Measurements from ENCODE around the gene MPC1L.

DNA sequence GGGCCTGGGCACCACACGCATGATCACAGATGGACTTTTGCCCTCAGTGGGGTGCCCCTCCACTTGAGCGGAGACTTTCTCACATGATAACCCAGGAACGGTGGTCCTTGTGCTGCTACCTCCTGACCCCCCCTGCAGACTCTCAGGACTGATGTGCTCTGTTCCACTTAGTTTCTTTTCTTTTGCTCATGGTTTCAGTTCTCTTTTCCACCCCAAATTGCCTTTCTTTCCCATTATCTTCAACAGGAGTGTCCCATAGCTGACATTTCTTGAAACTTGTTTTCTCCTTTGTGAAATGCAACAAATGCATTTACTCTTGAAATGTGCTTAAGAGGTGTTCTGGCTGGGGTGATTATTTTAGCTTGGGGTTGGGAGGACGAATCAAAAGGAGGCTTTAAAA is 9.0 kb downstream of the MPC1L start:
- TF ChIP-seq, protein P1, sequence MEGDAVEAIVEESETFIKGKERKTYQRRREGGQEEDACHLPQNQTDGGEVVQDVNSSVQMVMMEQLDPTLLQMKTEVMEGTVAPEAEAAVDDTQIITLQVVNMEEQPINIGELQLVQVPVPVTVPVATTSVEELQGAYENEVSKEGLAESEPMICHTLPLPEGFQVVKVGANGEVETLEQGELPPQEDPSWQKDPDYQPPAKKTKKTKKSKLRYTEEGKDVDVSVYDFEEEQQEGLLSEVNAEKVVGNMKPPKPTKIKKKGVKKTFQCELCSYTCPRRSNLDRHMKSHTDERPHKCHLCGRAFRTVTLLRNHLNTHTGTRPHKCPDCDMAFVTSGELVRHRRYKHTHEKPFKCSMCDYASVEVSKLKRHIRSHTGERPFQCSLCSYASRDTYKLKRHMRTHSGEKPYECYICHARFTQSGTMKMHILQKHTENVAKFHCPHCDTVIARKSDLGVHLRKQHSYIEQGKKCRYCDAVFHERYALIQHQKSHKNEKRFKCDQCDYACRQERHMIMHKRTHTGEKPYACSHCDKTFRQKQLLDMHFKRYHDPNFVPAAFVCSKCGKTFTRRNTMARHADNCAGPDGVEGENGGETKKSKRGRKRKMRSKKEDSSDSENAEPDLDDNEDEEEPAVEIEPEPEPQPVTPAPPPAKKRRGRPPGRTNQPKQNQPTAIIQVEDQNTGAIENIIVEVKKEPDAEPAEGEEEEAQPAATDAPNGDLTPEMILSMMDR (IDR thresholded peaks at IDR 0.05), result no peak
- no peak for TF ChIP-seq POLR2A (IDR thresholded peaks at IDR 0.05)

All from Peyer's patch (tissue), 4 donors.